DMS114 treated with DMSO at 0.1 percent for 48 hours (cell line): ENCODE data around the gene SPECC1L.

ENCODE experiments used
- DNase-seq: peaks from one replicate; lab custom pipeline; 2025; ENCODE audit not compliant: unreplicated experiment; lab: John Stamatoyannopoulos, UW

The SPECC1L gene

DNA sequence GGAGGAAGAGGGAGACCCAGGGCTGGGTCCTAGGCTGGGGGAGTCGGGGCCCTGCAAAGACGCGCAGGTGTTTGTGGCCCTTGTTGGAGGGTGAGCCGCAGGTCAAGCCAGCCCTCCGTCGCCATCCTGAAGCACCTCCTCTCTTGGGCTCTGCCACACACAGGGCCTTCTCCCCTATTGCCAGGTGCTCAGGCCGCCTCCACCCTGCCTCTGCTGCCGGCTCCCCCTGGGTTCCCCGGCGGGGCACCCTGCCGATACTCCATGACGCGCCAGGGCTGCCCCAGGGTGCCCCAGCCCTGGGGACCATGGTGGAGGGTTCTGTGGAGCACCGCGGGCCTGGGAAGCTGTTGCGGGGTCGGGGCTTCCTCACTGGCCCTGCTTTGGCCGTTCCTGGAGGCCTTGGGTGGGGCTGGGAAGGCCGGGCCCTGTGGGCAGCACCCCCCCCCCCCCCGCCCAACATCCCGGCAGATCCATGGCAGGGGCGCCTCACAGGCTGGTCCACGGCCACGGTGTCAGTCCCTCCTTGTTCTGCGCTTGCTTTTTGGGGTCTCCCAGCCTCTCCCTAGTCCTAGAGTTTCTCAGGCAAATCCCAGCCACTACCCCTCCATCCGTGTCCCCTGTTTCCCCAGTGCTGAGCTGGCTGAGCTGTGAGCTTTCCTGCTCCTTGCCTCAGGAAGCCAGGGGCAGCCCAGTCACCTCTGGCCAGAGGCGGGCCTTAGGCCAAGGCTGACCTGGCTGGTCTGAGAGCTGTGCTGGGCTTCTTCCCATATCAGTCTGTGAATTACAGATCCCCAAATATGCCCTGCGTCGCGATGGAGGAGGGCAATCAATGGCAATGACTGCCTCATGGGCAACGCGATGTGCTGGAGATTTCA is 154.5 kb downstream of the SPECC1L start:
- no peak for DNase-seq

DNA sequence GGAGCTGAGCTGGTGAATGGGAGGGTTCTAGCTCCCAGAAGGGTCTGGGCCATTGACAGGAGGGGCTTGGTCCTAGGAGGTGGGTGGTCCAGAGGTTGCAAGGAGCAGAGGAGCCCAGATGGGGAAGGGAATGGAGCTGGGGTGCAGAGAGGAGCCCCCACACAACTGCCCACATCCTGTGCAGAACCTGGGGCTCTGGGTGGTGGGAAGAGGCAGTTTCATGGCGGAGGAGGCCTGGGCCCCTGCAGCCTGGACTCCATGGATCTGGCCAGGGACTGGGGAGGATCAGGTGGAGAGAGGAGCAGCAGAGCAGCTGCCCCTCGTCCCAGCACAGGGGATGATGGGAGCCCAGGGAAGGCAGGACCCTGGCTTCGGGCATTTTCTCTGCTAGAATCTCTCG is 155.8 kb downstream of the SPECC1L start:
- DNase-seq, result no peak

DNA sequence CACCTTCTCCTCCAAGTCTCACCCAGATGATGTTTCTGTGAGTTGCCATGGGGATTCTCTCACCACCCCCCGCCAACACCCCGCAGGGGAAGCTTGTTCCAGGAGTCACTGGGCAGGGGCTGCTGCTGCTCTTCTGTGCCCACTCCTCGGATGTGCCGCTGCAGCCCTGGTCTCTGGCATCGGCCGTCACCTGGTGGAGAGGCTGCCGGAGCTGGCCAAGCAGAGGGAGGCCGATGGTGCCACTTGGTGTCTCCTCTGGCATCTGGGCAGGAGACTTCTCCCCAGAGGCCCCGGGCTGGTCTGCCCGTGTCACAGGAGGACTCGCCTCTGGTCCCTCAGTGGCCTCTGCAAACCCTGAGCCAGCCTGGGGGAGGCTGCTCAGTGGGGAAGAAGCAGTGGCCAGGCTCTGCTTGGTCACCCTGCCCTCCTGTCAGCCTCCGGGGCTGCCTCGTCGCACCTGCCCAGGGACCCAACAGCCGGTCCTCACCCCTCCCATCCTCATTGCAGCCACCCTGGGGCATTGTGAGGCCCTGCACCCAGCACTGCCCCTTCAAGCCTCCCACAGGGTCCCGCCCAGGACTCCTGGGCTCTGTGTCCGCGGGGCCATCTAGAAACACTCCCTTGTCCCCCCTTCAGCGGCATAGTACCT is 156.3 kb downstream of the SPECC1L start:
- no peak for DNase-seq

DNA sequence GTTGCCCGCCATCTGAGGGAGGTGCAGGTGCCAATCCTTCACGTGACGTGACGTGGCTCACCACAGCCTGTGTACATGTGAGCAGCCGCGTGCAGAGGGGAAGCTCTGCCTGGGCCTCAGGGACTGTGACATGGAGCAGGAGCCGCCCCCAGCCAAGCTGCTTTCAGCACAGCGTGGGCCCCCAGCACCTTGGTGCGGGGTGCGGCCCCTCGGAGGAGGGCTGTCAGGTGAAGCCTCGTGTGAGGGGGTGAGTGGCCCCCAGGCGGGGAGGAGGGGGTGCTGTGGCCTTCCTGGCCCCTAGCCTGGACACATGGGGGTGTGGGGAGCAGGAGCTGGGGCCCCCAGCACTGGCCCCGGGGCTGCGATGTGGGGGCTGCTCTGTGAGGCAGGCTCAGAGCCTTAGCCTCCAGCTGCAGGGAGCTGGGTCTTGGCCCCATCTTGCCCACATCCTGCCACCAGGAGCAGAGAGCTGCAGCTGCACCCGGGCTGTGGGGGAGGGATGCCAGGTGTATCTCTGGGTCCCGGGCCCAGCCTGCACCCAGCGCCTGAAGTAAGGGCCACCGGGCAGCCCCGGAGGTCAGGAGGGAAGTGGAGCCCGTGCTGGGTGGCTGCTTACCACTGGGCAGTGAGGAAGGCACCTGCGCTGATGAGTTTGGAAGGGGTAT is 157.0 kb downstream of the SPECC1L start, which contains the start of gene ADORA2A:
TSS of gene ADORA2A (plus strand) at position 100 of the 665 bp plus-strand sequence. CDS start 5,806 bp downstream, outside the sequence.
- no peak for DNase-seq

DNA sequence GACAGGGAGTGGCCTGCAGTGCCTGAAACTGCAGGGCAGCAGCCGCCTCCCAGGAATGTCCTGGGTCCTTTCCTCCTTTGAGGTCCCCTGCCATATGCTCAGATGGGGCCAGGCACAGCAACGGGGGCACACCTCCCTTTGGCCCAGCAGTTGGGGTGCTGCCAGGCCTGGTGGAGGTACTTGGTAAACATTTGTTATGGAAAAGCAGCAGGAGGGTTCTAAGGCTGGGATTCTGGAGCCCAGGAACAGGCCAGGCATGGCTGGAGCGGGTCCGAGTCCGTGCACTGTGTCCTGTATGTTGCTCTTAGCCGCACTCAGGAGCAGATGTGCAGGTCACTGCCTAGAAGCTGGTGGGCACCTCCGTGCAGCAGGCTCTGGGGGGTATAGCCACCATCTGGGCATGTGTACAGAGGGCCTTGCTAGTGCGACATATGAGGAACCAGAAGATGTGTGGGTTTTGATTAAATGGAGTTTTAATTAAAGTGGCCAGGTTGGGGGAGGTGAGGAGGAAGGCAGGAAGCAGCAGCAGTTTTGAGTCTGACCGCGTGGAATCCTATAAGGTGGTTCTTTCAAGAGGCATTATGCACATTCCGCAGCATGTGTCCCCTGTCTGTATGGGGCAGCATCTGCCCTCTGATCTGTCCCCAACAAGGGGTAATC is 158.2 kb downstream of the SPECC1L start:
- DNase-seq, result no peak

DNA sequence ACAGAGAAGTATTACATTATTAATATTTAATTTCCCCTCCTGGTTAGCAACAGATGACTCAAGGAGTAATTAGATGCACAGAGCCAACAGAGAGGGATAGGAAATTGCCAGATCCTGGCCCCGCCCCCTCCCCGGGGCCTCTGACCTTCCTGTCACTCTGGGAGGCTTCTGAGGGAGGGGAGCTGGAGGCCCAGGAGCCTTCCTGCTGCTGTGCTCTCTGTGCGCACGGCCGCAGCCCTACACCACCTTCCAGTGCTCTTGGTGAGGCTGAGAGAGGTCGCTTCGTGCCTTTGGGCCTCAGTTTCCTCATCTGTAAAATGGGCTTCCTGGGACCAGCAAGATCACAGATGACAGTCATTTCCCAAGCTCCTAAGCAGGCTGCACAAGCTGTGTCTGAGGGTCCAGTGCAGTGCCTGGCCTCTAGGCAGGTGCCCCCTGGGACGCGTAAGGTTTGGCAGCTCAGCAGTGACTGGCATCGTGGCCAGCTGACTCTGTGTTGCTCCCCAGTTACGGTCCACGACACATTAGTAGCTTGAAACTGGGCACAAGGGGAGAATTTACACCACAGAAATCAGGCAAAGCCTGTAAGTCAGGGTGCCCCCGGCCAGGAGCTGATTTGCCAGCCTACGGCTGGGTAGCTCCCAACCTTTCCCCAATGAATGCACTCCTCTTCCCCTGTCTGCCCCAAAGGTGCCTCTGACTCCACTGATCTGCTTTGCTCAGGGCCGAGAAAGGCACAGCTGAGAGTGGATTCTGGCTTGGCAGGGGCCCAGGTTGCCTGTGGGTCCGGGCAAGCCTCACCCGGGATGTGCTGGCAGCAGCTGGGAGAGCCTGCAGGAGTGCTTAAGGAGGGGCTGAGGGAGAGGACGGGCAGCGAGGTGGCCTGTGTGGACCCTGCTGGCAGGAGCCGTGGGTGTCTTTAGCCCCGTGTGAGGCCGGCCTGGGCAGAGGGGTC is 159.1 kb downstream of the SPECC1L start:
- DNase-seq, result no peak

DNA sequence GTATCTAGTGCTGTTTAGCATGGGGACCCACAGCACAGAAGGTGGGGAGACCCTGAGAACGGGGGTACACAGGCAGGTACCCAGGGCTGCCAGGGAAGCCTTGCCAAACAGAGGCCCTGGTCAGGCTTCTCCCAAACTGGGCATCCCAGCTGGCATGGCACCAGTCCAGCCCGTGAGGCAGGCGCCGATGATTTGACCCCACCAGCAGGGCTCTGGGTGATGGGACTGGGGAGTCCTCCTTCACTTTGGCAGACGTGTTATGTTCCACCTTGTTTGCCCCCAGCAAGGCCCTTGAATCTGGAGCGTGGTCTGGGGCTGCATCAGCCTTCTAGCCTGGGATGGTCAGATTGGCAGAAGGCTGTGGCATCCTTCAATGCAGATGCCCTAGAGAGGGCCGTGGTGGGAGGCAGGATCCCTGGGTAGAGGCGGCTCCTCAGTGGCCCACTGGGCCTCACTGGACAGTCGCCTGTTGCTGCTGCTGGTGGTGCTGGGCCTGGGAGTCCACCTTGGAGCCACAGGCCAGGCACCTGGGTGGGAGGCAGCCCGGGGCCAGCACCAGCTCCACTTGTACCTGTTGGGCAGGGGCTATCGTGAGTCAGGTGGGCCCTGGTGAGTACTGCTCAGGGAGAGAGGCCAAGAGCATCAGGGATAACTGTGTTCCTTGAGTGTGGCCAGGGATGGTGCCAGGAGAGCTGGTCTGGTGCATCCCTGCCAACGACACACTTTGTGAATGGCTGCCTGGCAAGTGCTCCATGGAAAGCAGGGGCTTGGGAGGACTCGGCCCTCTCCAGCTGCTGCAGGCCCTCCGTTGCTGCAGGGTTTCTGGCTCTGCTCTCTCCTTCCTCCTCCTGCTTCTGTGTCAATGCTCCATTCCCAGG is 160.0 kb downstream of the SPECC1L start:
- no peak for DNase-seq

DNA sequence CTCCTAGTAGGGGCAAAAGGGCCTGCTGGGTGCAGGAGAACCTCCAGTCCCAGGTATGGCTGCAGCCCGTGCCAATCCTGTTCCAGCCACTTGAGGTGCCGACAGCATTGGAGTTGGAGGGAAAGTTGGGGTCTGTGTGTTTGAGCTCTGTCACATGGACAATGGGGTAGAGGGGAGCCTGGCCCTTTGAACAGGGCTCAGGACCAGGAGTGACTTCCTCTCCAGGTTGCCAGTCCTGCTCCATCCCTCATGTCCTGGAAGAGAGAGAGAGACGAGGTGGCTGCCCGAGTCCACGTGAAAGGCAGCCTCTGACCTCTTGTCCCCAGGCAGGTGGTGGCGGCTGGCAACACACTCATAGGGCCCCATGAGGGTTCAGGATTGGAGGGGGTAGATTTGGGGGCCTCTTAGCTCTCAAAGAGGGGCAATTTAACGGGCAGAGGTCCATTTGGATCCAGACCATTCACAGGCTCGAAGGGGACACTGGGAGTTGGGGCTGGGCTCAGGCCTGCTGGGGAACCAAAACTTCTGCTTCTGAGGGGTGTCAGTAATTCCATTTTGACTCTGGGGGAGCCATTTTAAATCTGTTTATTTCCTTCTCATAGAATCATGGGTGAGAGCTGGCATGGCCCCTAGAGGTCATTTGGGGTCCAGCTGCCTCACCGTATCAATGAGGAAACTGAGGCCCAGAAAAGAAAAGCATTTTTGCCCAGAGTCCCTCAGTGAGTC is 160.8 kb downstream of the SPECC1L start:
- DNase-seq, result no peak

DNA sequence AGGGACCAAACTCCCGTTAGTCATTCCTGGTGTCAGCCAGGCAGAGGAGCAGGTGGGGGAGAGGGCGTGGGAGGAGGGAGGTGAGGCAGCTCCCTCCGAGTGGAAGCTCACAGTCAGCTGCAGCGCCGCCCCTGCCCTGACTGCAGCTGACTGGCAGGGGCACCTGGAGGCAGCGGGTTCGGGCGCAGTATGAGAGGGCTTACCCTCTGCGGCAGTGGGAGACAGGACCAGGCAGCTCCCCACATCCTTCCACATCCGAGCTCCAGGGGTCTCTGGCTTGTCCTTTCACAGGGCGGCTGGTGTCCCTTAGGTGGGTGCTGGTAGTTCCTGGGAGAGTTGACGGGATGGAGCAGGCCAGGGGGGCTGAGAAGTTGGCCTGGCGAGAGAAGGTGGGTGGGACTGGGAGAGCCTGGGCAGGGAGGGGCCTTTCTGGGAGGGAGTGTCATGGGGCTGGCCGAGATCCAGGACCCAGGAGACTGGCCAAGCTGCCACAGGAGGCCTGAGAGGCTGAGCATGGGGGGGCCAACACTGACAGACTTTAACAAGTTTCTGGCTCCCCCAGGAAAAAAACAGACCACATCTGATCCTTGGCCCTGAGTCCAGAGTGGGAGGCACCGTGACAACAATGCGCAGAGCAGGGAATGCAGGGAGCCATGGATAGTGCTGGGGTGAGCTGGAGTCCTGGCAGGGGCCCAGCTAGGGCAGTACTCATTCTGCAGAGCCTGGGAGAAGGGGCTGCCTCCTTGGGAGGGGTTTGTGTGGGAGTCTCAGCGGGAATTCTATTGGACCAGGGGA is 161.6 kb downstream of the SPECC1L start:
- no peak for DNase-seq

DNA sequence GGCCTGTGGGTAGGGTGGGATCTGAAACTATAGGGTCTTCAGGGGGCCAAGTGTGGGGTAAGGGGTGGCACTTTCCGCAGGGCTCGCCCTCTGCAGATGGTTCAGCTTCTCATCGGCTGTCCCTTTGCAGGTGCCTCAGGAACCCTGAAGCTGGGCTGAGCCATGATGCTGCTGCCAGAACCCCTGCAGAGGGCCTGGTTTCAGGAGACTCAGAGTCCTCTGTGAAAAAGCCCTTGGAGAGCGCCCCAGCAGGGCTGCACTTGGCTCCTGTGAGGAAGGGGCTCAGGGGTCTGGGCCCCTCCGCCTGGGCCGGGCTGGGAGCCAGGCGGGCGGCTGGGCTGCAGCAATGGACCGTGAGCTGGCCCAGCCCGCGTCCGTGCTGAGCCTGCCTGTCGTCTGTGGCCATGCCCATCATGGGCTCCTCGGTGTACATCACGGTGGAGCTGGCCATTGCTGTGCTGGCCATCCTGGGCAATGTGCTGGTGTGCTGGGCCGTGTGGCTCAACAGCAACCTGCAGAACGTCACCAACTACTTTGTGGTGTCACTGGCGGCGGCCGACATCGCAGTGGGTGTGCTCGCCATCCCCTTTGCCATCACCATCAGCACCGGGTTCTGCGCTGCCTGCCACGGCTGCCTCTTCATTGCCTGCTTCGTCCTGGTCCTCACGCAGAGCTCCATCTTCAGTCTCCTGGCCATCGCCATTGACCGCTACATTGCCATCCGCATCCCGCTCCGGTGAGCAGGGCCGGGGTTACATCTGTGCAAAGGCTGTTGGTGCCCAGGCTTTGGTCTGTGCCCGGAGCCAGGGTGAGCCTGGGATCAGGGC is 162.6 kb downstream of the SPECC1L start:
- DNase-seq, result no peak

DNA sequence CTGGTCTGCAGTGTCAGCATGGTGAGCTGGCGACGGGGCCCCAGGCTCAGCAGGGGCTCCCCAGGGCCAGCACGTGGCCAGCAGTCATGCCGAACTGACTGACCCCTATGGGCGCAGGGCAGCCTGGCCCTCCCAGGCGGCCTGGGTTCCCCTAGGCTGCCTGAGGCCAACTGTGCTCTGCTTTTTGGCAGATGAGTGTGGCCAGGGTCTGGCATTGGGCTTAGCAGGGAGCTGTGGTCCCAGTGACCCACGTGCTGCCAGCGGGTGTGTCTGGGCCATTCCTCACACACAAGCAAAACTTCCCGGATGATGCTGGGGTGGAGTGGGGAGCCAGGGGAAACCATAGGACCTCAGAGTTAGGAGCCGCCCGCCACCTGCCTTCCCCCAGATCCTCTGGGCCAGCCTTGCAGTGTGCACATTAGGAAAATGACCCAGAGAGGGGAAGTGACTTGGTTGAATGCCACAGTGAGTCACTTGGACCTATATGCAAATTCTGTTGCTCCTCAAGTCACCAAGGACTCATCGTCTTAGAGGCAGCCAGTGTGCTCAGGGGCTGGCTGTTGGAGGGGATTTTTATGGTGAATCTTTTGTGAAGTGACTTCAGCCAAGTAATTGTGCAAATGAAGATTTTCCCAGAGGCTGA is 163.3 kb downstream of the SPECC1L start:
- no peak for DNase-seq

DNA sequence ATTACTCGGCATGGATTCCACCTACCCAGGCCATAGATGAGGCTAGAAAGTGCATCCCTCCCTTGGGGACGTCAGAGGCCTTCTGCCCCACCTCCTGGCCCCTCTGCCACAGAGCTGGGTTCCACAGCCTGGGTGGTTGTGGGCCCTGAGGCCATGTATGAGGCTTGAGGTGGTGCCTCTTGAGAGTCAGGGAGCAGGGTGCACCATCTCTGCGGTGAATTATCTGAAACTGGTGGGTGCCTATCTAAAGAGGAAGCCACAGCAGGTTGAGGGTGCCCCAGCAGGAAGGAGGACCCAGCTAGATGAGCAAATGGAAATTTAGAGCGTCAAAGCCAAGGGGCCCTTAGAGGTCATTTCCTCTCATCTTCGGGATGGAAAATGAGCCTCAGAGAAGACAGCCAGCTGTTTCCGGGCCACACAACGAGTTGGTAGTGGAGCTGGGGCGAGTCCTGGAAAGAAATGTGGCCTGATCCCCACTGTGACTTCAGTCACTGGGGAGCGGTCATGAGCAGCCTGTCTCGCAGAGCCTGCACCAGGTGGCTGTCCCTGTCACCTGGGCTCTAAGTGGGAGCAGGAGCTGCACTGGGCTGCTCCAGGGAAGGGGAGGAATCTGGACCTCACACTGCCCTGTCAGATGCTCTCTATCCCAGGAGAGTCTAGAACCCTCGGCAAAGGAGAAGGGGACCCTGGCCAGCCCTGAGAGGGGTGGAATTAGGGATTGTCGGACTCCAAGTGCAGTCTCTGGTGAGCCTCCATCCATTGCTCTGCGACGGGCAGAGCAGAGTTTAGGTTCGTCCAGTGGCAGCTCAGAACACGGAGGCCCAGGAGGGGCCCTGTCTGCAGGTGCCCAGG is 164.1 kb downstream of the SPECC1L start:
- no peak for DNase-seq

DNA sequence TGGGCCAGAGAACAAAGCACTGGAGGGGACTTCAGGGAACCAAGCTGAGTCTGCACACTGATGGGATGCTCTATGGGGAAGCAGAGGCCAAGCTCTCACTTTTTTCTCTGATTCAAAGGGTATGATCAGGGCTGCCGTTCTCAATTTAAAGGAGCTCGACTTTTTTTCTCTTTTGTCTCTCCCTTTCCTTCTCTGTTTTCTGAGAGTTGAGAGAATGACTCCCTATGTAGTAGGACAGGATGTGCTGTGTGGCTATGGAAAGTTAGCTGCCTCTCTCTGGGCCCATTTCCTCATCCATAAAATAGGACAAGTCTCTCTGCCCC is 164.7 kb downstream of the SPECC1L start:
- no peak for DNase-seq

DNA sequence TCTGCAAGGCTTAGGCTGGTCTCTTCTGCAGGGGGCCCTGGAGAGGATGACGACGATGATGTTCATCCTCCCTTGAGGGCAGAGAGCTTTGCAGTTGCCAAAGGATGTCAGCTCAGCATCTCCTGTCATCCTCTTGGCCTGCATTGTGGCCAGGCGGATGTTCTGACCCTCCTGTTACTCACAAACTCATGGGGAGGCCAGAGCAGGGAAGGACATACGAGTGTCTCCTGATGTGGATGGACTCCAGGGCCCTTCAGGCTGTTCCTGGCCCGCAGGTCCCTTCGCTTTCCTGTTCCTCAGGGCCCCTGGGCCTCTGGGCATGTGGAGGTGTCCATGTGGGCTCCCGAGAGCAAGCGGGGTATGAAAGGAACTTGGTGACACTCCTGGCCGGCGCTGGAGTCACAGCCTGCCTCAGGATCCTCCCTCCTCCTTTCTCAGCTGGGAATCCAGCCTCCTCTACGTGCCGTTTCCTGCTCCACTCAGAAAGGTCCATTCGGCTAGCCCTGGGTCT is 165.3 kb downstream of the SPECC1L start:
- DNase-seq, result no peak

DNA sequence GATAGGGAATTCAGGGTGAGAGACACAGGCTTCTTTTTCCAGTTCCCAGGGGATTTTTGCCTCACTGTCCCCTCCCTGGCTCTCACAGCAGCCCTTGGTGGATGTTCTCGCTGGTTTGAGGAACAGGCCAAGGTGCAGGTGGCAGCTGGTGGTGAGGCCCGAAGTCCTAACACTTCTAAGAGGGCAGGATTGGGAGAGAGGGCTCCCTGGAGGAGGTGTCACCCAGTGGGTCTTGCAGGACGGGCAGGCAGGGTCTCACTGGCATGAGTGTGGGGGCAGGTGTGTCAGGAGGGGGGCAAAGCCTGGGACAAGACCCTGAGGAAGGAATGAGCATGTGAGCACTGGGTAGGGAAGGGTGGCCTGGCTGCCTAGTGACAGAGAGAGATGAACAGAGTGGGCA is 165.9 kb downstream of the SPECC1L start:
- DNase-seq, result no peak
